Measurements from ENCODE around the gene ADI1. TPM values are rescaled to one million over a fixed set of nuclear protein-coding genes. Genes with fewer than 3 reads are reported as not detected.

The ADI1 gene
- total and polyA plus RNA-seq, 10 of the 15 experiments (the other 5 are each of a cell fraction or from before 2014, with no cell fraction given) = 4.4 to 78.7 (median 17.2) TPM

DNA sequence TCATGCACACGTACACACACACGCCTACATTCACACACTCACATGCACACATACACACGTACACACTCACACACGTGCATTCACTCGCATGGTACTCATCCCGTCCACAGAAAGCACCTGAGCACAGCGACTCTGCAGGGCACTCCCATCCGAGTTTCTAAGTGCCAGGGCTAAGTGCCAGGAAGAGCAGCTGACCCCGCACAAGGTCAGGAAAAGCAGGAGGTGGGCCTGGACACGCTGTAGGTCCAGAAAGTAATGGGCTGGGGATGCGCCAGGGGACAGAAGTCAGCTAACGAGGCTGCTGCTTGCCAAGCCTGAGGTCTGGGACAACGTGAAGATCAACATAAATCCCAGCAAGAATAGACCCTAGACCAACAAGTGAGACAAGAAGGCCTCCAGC, 15.8 kb downstream of the ADI1 start:
- in situ Hi-C loops (cut with MboI) = no loop called here
- Histone ChIP-seq H3K79me2 (ENCODE audit: control insufficient read depth, insufficient read depth, low read length) (no peaks in the 10 kb centered on the region), H2AFZ (ENCODE audit: control insufficient read depth, low read depth, low read length) (no peak overlapping the region), H4K20me1 (ENCODE audit: control insufficient read depth, insufficient read depth) (no peaks in the 10 kb centered on the region), H3K4me3 (no peak overlapping the region), H3K9ac (ENCODE audit: control insufficient read depth, insufficient read depth, low read length) (no peak overlapping the region), H3K4me1 (ENCODE audit: control insufficient read depth, insufficient read depth, low read length) (no peaks in the 10 kb centered on the region), H3K36me3 (ENCODE audit: control insufficient read depth in 2 of 2, insufficient read depth in 2 of 2, low read length in 1 of 2) (peaks cover 0 to 3% of the 10 kb centered on the region in 2 experiments; a peak in 3 of 4 replicates), H3K27ac (ENCODE audit: control insufficient read depth, insufficient read depth) (no peak overlapping the region), H3K4me2 (ENCODE audit: control insufficient read depth, insufficient read depth) (no peak overlapping the region), H3K27me3 (replicated peaks in 1 of 2; ENCODE audit: control insufficient read depth in 2 of 2, insufficient read depth in 2 of 2, low read length in 1 of 2) (no peaks in the 10 kb centered on the region), H3K9me3 (replicated peaks; ENCODE audit: control insufficient read depth, insufficient read depth, low read length) (no peaks in the 10 kb centered on the region)
- ChIA-PET POLR2A (no interaction called here), RAD21 (ENCODE audit: unreplicated experiment) (no interaction called here), SMC1A (ENCODE audit: uncharacterized antibody, unreplicated experiment) (no interaction called here), CTCF (no interaction called here)
- no peak for ATAC-seq
- DNase-seq (ENCODE audit: low read depth, low spot score) = no peak
- no peak for FAIRE-seq
- BruUV-seq (replicated peaks) = no TSS peak
- intact Hi-C loops (cut with micrococcal nuclease; ENCODE audit: unreplicated experiment) = no loop called here
- TF ChIP-seq IRF4 (IDR thresholded peaks at IDR 0.05; ENCODE audit: low read depth, low read length) (no peak), PAX8 (IDR thresholded peaks at IDR 0.05) (no peak), STAT1 (conservative IDR thresholded peaks at IDR 0.05) (no peak), KAT2A (conservative IDR thresholded peaks at IDR 0.05; ENCODE audit: control insufficient read depth, low read depth, low read length) (no peak)
- TF ChIP-seq, protein P1, sequence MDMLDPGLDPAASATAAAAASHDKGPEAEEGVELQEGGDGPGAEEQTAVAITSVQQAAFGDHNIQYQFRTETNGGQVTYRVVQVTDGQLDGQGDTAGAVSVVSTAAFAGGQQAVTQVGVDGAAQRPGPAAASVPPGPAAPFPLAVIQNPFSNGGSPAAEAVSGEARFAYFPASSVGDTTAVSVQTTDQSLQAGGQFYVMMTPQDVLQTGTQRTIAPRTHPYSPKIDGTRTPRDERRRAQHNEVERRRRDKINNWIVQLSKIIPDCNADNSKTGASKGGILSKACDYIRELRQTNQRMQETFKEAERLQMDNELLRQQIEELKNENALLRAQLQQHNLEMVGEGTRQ (IDR thresholded peaks at IDR 0.05; ENCODE audit: borderline replicate concordance, low read depth, low read length) = no peak
- TF ChIP-seq, protein P2, sequence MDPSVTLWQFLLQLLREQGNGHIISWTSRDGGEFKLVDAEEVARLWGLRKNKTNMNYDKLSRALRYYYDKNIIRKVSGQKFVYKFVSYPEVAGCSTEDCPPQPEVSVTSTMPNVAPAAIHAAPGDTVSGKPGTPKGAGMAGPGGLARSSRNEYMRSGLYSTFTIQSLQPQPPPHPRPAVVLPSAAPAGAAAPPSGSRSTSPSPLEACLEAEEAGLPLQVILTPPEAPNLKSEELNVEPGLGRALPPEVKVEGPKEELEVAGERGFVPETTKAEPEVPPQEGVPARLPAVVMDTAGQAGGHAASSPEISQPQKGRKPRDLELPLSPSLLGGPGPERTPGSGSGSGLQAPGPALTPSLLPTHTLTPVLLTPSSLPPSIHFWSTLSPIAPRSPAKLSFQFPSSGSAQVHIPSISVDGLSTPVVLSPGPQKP (IDR thresholded peaks at IDR 0.05; ENCODE audit: low read depth, low read length) = no peak
- TF ChIP-seq, protein P3, sequence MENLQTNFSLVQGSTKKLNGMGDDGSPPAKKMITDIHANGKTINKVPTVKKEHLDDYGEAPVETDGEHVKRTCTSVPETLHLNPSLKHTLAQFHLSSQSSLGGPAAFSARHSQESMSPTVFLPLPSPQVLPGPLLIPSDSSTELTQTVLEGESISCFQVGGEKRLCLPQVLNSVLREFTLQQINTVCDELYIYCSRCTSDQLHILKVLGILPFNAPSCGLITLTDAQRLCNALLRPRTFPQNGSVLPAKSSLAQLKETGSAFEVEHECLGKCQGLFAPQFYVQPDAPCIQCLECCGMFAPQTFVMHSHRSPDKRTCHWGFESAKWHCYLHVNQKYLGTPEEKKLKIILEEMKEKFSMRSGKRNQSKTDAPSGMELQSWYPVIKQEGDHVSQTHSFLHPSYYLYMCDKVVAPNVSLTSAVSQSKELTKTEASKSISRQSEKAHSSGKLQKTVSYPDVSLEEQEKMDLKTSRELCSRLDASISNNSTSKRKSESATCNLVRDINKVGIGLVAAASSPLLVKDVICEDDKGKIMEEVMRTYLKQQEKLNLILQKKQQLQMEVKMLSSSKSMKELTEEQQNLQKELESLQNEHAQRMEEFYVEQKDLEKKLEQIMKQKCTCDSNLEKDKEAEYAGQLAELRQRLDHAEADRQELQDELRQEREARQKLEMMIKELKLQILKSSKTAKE (IDR thresholded peaks at IDR 0.05; ENCODE audit: low read depth, poor library complexity, severe bottlenecking) = no peak
- WGBS (ENCODE audit: insufficient coverage, insufficient replicate concordance, low lambda C conversion rate, missing lambda C conversion rate) = 80% methylated on average over 13 of the region's 13 CpGs
